Measurements from ENCODE around the gene TMEM184A. TPM values are rescaled to one million over a fixed set of nuclear protein-coding genes. Genes with fewer than 3 reads are reported as not detected.
A peak's percentile ranks its signal among the peaks of the same experiment; 100 is the strongest.

TMEM184A gene
- total RNA-seq, 1 donor from 2014 or later = 6.6 TPM

- TF ChIP-seq CTCF (conservative IDR thresholded peaks at IDR 0.05) = no peak
- no peaks in the 10 kb centered on the region for H3K9me3 Mint-ChIP-seq
- DNase-seq (ENCODE audit: extremely low spot score, unreplicated experiment) = no peak
- H3K27me3 Mint-ChIP-seq = peaks cover 40% of the 10 kb centered on the region
- no peak overlapping the region for H3K4me3 Mint-ChIP-seq
- no peak overlapping the region for H3K27ac Mint-ChIP-seq
- H3K36me3 Mint-ChIP-seq = no peaks in the 10 kb centered on the region
- peaks cover 9% of the 10 kb centered on the region for H3K4me1 Mint-ChIP-seq (ENCODE audit: unreplicated experiment)
These were observed 40.4 kb upstream of the TMEM184A start for GRCh38 chr7:1596181-1597043.

GRCh38 chr7:1595636-1596035 lies 39.6 kb upstream of the TMEM184A start:
- Mint-ChIP-seq H3K9me3 (no peaks in the 10 kb centered on the region), H3K36me3 (no peaks in the 10 kb centered on the region), H3K27ac (no peak overlapping the region), H3K4me3 (no peak overlapping the region), H3K4me1 (ENCODE audit: unreplicated experiment) (peaks cover 10% of the 10 kb centered on the region), H3K27me3 (peaks cover 47% of the 10 kb centered on the region)
- no peak for TF ChIP-seq CTCF (conservative IDR thresholded peaks at IDR 0.05)
- DNase-seq (ENCODE audit: extremely low spot score, unreplicated experiment) = no peak

- TF ChIP-seq CTCF (conservative IDR thresholded peaks at IDR 0.05) = no peak
- no peaks in the 10 kb centered on the region for H3K9me3 Mint-ChIP-seq
- no peaks in the 10 kb centered on the region for H3K36me3 Mint-ChIP-seq
- no peak for DNase-seq (ENCODE audit: extremely low spot score, unreplicated experiment)
- peaks cover 50% of the 10 kb centered on the region for H3K27me3 Mint-ChIP-seq
- H3K4me1 Mint-ChIP-seq (ENCODE audit: unreplicated experiment) = peaks cover 10% of the 10 kb centered on the region
- no peak overlapping the region for H3K4me3 Mint-ChIP-seq
- no peak overlapping the region for H3K27ac Mint-ChIP-seq
These were observed 39.0 kb upstream of the TMEM184A start for GRCh38 chr7:1595027-1595426.

GRCh38 chr7:1593904-1594421 lies 38.0 kb upstream of the TMEM184A start:
- Mint-ChIP-seq H3K27me3 (peaks cover 54% of the 10 kb centered on the region), H3K4me3 (no peak overlapping the region), H3K27ac (no peak overlapping the region), H3K9me3 (no peaks in the 10 kb centered on the region), H3K36me3 (no peaks in the 10 kb centered on the region), H3K4me1 (ENCODE audit: unreplicated experiment) (peaks cover 10% of the 10 kb centered on the region)
- no peak for TF ChIP-seq CTCF (conservative IDR thresholded peaks at IDR 0.05)
- DNase-seq (ENCODE audit: extremely low spot score, unreplicated experiment) = no peak

GRCh38 chr7:1593091-1593866 lies 37.3 kb upstream of the TMEM184A start:
- peak; percentile 55 for TF ChIP-seq CTCF (conservative IDR thresholded peaks at IDR 0.05)
- H3K4me3 Mint-ChIP-seq = no peak overlapping the region
- no peaks in the 10 kb centered on the region for H3K9me3 Mint-ChIP-seq
- peaks cover 50% of the 10 kb centered on the region for H3K27me3 Mint-ChIP-seq
- DNase-seq (ENCODE audit: extremely low spot score, unreplicated experiment) = no peak
- H3K4me1 Mint-ChIP-seq (ENCODE audit: unreplicated experiment) = peaks cover 7% of the 10 kb centered on the region
- H3K36me3 Mint-ChIP-seq = no peaks in the 10 kb centered on the region
- H3K27ac Mint-ChIP-seq = no peak overlapping the region

Data from type B pancreatic cell (in vitro differentiated cells).